ENCODE results near the gene POLD4. TPM values are rescaled to one million over a fixed set of nuclear protein-coding genes. Genes with fewer than 3 reads are reported as not detected.
A peak's percentile ranks its signal among the peaks of the same experiment; 100 is the strongest.

POLD4 gene
- total RNA-seq, 1 experiment from 2014 or later: 19.5 TPM

DNA sequence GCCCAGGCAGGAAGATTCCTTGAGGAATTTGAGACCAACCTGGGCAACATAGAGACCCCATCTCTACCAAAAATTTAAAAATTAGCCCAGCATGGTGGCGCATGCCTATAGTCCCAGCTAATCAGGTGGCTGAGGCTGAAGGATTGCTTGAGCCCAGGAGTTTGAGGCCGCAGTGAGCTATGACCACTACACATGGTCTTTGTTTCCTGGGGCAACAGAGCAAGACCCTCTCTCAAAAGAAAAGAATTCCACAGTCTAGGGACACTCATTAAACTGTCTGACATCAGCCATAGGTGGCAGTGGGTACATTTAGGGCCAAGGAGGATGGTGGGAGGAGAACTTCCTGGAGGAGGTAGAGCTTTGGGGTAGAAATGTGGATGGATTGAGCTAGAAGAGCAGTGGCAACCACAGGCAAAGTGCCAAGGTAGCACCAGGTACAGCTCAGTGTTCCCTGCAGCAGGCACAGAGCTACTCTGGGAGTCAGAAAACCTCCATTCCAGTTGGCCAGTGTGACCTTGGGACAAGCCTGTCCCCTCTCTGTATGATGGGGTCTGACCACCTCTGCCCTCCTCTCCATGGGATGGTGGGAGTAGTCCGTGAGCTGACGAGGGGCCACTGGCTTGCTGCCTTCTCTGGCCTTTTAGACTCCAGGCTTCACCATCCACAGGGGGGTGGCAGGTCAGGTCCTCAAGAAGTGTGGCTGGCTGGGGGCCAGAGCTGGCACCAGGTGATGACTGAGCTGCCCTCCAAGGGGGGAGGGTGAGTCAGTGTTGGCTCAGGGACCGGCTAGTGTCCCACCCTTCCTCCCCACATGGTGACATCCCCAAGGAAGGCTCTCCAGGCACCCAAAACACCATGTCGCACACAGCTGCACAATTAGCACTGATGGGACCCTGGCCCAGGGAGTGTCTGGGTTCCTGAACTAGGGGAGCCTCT lies 23.8 kb upstream of the POLD4 start:
- H2AFZ ChIP-seq (ENCODE audit: low read length): no peak overlapping the region

More for the DNA sequence above, 23.8 kb upstream of the POLD4 start:
- Histone ChIP-seq H2BK5ac (ENCODE audit: insufficient read length, low read length) (no peak overlapping the region), H3K9me3 (ENCODE audit: control insufficient read depth, low read depth, low read length) (no peaks in the 10 kb centered on the region), H3K18ac (ENCODE audit: insufficient read length, low read depth, low read length) (no peak overlapping the region), H3K79me2 (ENCODE audit: insufficient read depth, low read length) (no peaks in the 10 kb centered on the region), H3K4me2 (ENCODE audit: insufficient read depth, insufficient read length, low read length) (no peak overlapping the region), H3K4ac (ENCODE audit: low read depth, low read length) (no peak overlapping the region), H3K9ac (ENCODE audit: extremely low read depth, insufficient read length, low read length) (no peak overlapping the region), H4K91ac (ENCODE audit: insufficient read length, low read depth, low read length) (no peak overlapping the region), H3K4me1 (ENCODE audit: insufficient read depth, low read length) (no peaks in the 10 kb centered on the region), H3K23ac (ENCODE audit: insufficient read length, low read depth, low read length) (no peak overlapping the region), H4K20me1 (ENCODE audit: control insufficient read depth, insufficient read depth, insufficient read length) (no peaks in the 10 kb centered on the region), H3K79me1 (ENCODE audit: insufficient read depth, low read depth, low read length, poor library complexity, severe bottlenecking) (no peaks in the 10 kb centered on the region), H3K14ac (ENCODE audit: insufficient read depth, low read length) (no peak overlapping the region), H2BK120ac (ENCODE audit: low read depth, low read length, poor library complexity, severe bottlenecking) (no peak overlapping the region), H3K23me2 (ENCODE audit: insufficient read length, low read depth, low read length, poor library complexity, severe bottlenecking) (peaks cover 23% of the 10 kb centered on the region), H2AK5ac (ENCODE audit: insufficient read length, low read length) (no peak overlapping the region), H3T11ph (ENCODE audit: low read length) (no peak overlapping the region), H4K8ac (replicated peaks; ENCODE audit: insufficient read length, low read depth, low read length) (no peak overlapping the region), H2BK12ac (ENCODE audit: insufficient read length, low read depth, low read length) (no peak overlapping the region), H3K27ac (ENCODE audit: insufficient read length, low read depth, low read length) (no peak overlapping the region), H2BK20ac (ENCODE audit: low read depth, low read length, poor library complexity, severe bottlenecking) (no peak overlapping the region), H2BK15ac (ENCODE audit: low read depth, low read length) (no peak overlapping the region), H4K5ac (ENCODE audit: insufficient read length, low read depth, low read length) (no peak overlapping the region), H3K27me3 (ENCODE audit: insufficient read depth, low read length) (peaks cover 10% of the 10 kb centered on the region; the same call in 1 of the 2 replicates), H3K56ac (ENCODE audit: insufficient read length, low read depth, low read length) (no peak overlapping the region)
- H3K9me3 Mint-ChIP-seq: no peaks in the 10 kb centered on the region; a peak in 2 of 5 replicates
- H3K27me3 Mint-ChIP-seq (ENCODE audit: low read depth): peaks cover 65% of the 10 kb centered on the region
- no peak overlapping the region for H3K27ac Mint-ChIP-seq
- peak overlapping the region in 1 of 2 experiments; percentile 80; a peak in 1 of 5 replicates for H3K4me3 Mint-ChIP-seq
- no peak for DNase-seq
- WGBS (ENCODE audit: extremely low coverage, insufficient read length, low lambda C conversion rate): no CpG with 5 or more reads among the region's 6 CpGs
- no peaks in the 10 kb centered on the region for H3K36me3 Mint-ChIP-seq (ENCODE audit: insufficient read depth in 1 of 3, low read depth in 3 of 3)
- TF ChIP-seq, protein P1, sequence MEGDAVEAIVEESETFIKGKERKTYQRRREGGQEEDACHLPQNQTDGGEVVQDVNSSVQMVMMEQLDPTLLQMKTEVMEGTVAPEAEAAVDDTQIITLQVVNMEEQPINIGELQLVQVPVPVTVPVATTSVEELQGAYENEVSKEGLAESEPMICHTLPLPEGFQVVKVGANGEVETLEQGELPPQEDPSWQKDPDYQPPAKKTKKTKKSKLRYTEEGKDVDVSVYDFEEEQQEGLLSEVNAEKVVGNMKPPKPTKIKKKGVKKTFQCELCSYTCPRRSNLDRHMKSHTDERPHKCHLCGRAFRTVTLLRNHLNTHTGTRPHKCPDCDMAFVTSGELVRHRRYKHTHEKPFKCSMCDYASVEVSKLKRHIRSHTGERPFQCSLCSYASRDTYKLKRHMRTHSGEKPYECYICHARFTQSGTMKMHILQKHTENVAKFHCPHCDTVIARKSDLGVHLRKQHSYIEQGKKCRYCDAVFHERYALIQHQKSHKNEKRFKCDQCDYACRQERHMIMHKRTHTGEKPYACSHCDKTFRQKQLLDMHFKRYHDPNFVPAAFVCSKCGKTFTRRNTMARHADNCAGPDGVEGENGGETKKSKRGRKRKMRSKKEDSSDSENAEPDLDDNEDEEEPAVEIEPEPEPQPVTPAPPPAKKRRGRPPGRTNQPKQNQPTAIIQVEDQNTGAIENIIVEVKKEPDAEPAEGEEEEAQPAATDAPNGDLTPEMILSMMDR (conservative IDR thresholded peaks at IDR 0.05): no peak
- peaks cover 36 to 44% of the 10 kb centered on the region in 2 experiments for H3K4me1 Mint-ChIP-seq

Data from H9 (cell line).